Uterus (tissue), 4 donors: ENCODE data around the gene STUB1. TPM values are rescaled to one million over a fixed set of nuclear protein-coding genes. Genes with fewer than 3 reads are reported as not detected.

Experiments used
- DNase-seq, 2 donors: peaks; one replicate each; pipeline ENCODE4 v3.0.0-alpha.2; 2019 to 2020
- H3K27ac ChIP-seq, 2 donors: fragments of 200-600 bp; sonication (generic); 1 replicate in 1 of 2; 2 replicates in 1 of 2; pipeline ENCODE4 v1.5.1; 2016 to 2018
- H3K27me3 ChIP-seq, 2 donors: fragments of 200-600 bp; sonication (generic); one replicate each; pipeline ENCODE4 v1.5.1; 2018 to 2019; ENCODE audit warnings: control low read depth in 1 of 2
- H3K36me3 ChIP-seq, 2 donors: fragments of 200-600 bp; sonication (generic); one replicate each; pipeline ENCODE4 v1.5.1; 2019; ENCODE audit warnings: control low read depth in 1 of 2
- H3K4me1 ChIP-seq, 2 donors: fragments of 200-600 bp; sonication (generic); one replicate each; pipeline ENCODE4 v1.5.1; 2018 to 2019; ENCODE audit warnings: control low read depth in 1 of 2
- H3K4me3 ChIP-seq, 2 donors: fragments of 200-600 bp; sonication (generic); 1 replicate in 1 of 2; 2 replicates in 1 of 2; pipeline ENCODE4 v1.5.1; 2018 to 2019; ENCODE audit warnings: mild to moderate bottlenecking in 1 of 2
- H3K9me3 ChIP-seq, 2 donors: fragments of 200-600 bp; sonication (generic); one replicate each; pipeline ENCODE4 v1.5.1; 2019; ENCODE audit warnings: control low read depth in 1 of 2
- POLR2A ChIP-seq, 2 donors: fragments of 450-650 bp; IDR thresholded peaks; one replicate each; pipeline ENCODE4 v1.6.1; 2016; ENCODE audit warnings: antibody characterized with exemption in 2 of 2, mild to moderate bottlenecking in 1 of 2, moderate library complexity in 1 of 2
- intact Hi-C: fragments of 100-400 bp; cut with DNase I; formaldehyde crosslinking; loops from one replicate; pipeline ENCODE4 v1.15.1; 2023; ENCODE audit warnings: low total_unique reads
- total RNA-seq, 4 donors: library from RNA; depleted of rRNA in 3 of 4; stranded (reverse); fragments of >200 nt in 3 of 4; gene quantifications; one replicate each; pipeline versions ENCODE4 v1.1.0 to v1.2.4, GENCODE V29; 2014 to 2023
- TF ChIP-seq, protein P1 (sequence below), 4 experiments: fragments of 200-600 bp in 2 of 4; fragments of 450-650 bp in 2 of 4; sonication (generic) in 2 of 4; IDR thresholded peaks; one replicate each; pipeline ENCODE4 v1.5.1; 2016 to 2019; ENCODE audit warnings: antibody characterized with exemption in 4 of 4, mild to moderate bottlenecking in 2 of 4, moderate library complexity in 1 of 4
- donor health status: DM: yes; HTN: yes; CAD: no.

STUB1 gene
- total RNA-seq, 4 donors from 2014 or later = 62.7 to 212 (median 93.3) TPM

DNA sequence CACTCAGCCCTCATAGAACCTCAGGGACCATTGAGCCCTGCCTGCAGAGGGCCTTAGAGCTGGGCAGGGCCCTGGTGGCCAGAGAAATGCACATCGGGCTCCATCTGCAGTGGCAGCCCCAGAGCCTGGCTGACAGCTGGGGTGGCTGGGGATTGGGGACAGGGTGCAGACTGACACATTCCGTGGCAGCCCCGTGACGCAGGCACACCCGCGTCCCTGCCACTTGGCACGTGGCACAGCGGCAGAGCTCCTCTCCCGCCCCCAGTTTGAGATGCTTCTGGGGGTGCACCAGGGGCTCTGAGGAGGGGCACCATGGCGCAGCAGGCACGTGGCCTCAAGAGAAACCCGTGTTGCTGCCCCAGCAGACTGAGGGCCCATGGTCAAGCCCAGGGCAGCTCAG lies 23.2 kb downstream of the STUB1 start:
- TF ChIP-seq POLR2A (IDR thresholded peaks at IDR 0.05) = no peak
- TF ChIP-seq, protein P1, sequence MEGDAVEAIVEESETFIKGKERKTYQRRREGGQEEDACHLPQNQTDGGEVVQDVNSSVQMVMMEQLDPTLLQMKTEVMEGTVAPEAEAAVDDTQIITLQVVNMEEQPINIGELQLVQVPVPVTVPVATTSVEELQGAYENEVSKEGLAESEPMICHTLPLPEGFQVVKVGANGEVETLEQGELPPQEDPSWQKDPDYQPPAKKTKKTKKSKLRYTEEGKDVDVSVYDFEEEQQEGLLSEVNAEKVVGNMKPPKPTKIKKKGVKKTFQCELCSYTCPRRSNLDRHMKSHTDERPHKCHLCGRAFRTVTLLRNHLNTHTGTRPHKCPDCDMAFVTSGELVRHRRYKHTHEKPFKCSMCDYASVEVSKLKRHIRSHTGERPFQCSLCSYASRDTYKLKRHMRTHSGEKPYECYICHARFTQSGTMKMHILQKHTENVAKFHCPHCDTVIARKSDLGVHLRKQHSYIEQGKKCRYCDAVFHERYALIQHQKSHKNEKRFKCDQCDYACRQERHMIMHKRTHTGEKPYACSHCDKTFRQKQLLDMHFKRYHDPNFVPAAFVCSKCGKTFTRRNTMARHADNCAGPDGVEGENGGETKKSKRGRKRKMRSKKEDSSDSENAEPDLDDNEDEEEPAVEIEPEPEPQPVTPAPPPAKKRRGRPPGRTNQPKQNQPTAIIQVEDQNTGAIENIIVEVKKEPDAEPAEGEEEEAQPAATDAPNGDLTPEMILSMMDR (IDR thresholded peaks at IDR 0.05) = no peak
- peaks cover 0 to 10% of the 10 kb centered on the region in 2 donors for H3K4me1 ChIP-seq
- no peak overlapping the region for H3K27ac ChIP-seq
- no peaks in the 10 kb centered on the region for H3K9me3 ChIP-seq
- intact Hi-C loops = no loop called here
- H3K27me3 ChIP-seq = peaks cover 33 to 34% of the 10 kb centered on the region in 2 donors
- DNase-seq = no peak
- no peaks in the 10 kb centered on the region for H3K36me3 ChIP-seq
- H3K4me3 ChIP-seq = no peak overlapping the region

DNA sequence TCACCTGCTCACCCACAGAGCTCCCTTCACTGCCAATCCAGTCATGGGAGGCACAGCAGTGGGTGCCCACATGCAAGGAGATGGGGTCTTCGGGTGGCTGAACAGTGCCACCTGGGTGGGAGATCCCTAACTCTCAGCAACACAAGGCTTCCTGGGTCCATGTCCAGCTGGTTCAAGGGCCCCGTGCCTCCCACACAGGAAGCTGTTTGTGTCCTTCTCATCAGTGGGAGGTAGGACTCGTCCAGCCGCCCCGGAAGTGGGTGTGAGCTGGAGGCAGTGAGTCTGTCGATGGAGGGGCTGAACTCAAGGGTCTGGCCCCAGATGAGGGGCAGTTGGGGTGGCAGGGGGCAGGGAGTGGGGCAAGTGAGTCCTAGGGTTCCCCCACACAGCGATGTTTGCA lies 23.8 kb downstream of the STUB1 start:
- no peak for DNase-seq
- H3K4me3 ChIP-seq = no peak overlapping the region
- no peaks in the 10 kb centered on the region for H3K9me3 ChIP-seq
- H3K36me3 ChIP-seq = no peaks in the 10 kb centered on the region
- TF ChIP-seq POLR2A (IDR thresholded peaks at IDR 0.05) = no peak
- TF ChIP-seq, protein P1 (IDR thresholded peaks at IDR 0.05) = no peak
- intact Hi-C loops = no loop called here
- H3K27ac ChIP-seq = no peak overlapping the region
- peaks cover 0 to 10% of the 10 kb centered on the region in 2 donors for H3K4me1 ChIP-seq
- H3K27me3 ChIP-seq = peaks cover 34 to 37% of the 10 kb centered on the region in 2 donors

DNA sequence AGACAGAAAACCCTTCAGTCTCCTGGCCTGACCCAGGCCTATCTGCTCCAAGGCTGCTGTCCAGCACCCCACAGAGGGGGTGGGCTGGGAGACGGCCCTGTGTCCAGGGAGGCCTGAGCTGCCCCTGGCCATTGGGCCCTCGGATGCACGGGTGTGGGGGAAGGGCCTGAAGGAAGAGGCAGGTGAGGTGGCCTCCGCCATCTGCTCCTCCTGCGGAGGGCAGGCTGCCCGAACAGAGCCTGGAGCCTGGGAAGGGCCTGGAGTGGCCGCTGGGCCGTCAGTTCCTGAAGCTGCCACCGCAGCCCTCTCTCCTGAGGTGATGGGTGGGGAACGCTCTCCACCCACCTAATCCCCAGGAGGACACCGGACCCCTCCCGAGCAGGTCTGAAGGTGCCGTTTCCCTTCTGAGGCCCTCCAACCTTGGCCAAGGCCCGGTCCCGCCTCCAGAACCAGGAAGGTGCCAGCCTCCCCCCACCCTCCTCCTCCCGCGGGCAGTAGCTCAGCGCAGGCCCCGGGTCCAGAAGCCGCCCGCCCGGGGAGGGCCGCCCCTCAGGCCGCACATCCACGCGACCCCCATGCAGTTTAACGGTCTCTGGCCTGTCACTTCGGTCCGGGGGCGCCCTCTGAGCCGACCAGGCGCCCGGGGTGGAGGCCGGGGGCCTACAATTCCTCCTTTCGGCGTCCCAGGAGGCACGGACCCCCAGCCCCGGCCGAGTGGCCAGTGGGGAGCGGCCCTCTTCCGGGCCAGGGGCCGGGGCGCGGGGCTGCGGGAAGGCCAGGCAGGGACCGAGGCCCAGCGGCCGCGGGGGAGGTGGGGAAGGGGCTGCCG lies 24.6 kb downstream of the STUB1 start:
- no peaks in the 10 kb centered on the region for H3K36me3 ChIP-seq
- TF ChIP-seq POLR2A (IDR thresholded peaks at IDR 0.05) = no peak
- TF ChIP-seq, protein P1 (IDR thresholded peaks at IDR 0.05) = no peak
- no peak overlapping the region for H3K27ac ChIP-seq
- H3K27me3 ChIP-seq = peaks cover 34 to 37% of the 10 kb centered on the region in 2 donors
- H3K4me1 ChIP-seq = peaks cover 0 to 10% of the 10 kb centered on the region in 2 donors
- no peaks in the 10 kb centered on the region for H3K9me3 ChIP-seq
- no peak overlapping the region for H3K4me3 ChIP-seq
- DNase-seq = no peak
- intact Hi-C loops = no loop called here

DNA sequence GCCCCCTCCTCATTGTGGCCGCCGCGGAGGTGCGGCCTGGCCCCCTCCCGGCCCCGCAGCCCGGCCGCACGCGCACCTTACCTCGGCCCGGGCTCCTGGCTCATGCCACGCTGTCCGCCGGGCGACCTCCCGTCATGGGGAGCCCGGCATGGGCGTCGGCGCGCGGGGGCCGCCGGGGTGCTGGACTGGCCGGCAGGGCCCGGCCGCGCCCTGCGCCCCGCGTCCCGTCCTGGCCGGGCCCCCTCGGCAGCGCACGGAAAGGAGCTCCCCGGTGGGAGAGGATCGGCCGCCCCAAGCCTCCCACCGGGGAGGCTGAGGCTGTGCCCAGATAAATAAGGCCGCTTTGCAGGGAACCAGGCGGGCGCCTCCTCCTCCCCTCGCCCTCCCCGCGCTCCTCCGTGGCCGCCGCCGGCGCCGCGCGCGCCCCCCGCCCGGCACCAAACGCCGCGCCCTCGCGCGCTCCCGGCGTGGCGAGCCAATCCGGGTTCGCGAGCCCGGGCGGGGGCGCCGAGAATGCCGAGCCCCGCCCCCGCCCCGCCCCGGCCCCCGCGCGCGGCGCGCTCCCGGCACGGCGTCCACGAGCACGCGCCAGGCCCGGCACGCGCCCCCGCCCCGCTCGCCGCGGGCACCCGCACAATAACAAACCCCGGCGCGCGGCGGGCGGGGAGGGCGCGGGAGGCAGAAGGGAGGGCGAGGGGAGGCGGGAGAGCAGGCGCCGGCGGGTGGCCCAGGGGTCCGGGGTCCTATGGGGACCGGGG lies 25.4 kb downstream of the STUB1 start, which contains the start of gene FBXL16:
FBXL16 (minus strand) TSS at position 371 of the 758 bp plus-strand sequence. CDS start 8,396 bp downstream, outside the sequence.
- Histone ChIP-seq H3K27me3 (peaks cover 32 to 37% of the 10 kb centered on the region in 2 donors), H3K36me3 (no peaks in the 10 kb centered on the region), H3K27ac (no peak within 1 kb of the TSS), H3K9me3 (no peaks in the 10 kb centered on the region), H3K4me3 (no peak within 1 kb of the TSS), H3K4me1 (peaks cover 0 to 10% of the 10 kb centered on the region in 2 donors)
- no peak for TF ChIP-seq POLR2A (IDR thresholded peaks at IDR 0.05)
- TF ChIP-seq, protein P1 (IDR thresholded peaks at IDR 0.05) = no peak
- intact Hi-C loops = no loop called here
- no peak for DNase-seq
